ENCODE results near the gene TMEM178B.
A peak's percentile ranks its signal among the peaks of the same experiment; 100 is the strongest.
"Not testable (repeated sequence)": the region's sequence is repeated elsewhere in the genome, so short reads cannot be mapped to it uniquely, and the experiment has no call there.

The TMEM178B gene

GRCh38 chr7:141057788-141058187 lies 16.1 kb upstream of the TMEM178B start:
- Histone ChIP-seq H3K4me3 (ENCODE audit: low read depth, low read length) (no peak overlapping the region), H3K4me1 (ENCODE audit: control insufficient read depth, insufficient read depth, low read length) (no peaks in the 10 kb centered on the region), H3K9me3 (ENCODE audit: control insufficient read depth, insufficient read depth, low read depth, low read length) (no peaks in the 10 kb centered on the region), H3K27ac (ENCODE audit: extremely low read depth, low read depth, low read length) (no peak overlapping the region), H3K36me3 (ENCODE audit: control insufficient read depth in 2 of 2, insufficient read depth in 1 of 2, low read length in 2 of 2) (no peaks in the 10 kb centered on the region)
- CTCF ChIA-PET: no interaction called here
- TF ChIP-seq ZNF645 (tag by site-specific recombination; IDR thresholded peaks at IDR 0.05) (no peak), ZNF350 (tag by site-specific recombination; IDR thresholded peaks at IDR 0.05) (no peak), ZNF558 (tag by site-specific recombination; IDR thresholded peaks at IDR 0.05) (no peak), ZNF266 (tag by site-specific recombination; IDR thresholded peaks at IDR 0.05; ENCODE audit: low read depth) (no peak), OVOL3 (tag by site-specific recombination; IDR thresholded peaks at IDR 0.05) (no peak), ZNF837 (tag by site-specific recombination; IDR thresholded peaks at IDR 0.05) (no peak), ZNF157 (tag by site-specific recombination; IDR thresholded peaks at IDR 0.05) (no peak), ZNF2 (tag by site-specific recombination; IDR thresholded peaks at IDR 0.05) (no peak), ZBTB44 (tag by site-specific recombination; IDR thresholded peaks at IDR 0.05) (no peak), ZNF549 (tag by site-specific recombination; IDR thresholded peaks at IDR 0.05) (no peak), ZNF114 (tag by site-specific recombination; IDR thresholded peaks at IDR 0.05) (no peak), TRIM28 (IDR thresholded peaks at IDR 0.05; ENCODE audit: borderline replicate concordance, low read length) (no peak), ZNF23 (tag by site-specific recombination; IDR thresholded peaks at IDR 0.05; ENCODE audit: borderline replicate concordance) (no peak)
- TF ChIP-seq, protein P1, sequence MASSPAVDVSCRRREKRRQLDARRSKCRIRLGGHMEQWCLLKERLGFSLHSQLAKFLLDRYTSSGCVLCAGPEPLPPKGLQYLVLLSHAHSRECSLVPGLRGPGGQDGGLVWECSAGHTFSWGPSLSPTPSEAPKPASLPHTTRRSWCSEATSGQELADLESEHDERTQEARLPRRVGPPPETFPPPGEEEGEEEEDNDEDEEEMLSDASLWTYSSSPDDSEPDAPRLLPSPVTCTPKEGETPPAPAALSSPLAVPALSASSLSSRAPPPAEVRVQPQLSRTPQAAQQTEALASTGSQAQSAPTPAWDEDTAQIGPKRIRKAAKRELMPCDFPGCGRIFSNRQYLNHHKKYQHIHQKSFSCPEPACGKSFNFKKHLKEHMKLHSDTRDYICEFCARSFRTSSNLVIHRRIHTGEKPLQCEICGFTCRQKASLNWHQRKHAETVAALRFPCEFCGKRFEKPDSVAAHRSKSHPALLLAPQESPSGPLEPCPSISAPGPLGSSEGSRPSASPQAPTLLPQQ (tag by site-specific recombination; IDR thresholded peaks at IDR 0.05): no peak
- POLR2A ChIA-PET: no interaction called here

DNA sequence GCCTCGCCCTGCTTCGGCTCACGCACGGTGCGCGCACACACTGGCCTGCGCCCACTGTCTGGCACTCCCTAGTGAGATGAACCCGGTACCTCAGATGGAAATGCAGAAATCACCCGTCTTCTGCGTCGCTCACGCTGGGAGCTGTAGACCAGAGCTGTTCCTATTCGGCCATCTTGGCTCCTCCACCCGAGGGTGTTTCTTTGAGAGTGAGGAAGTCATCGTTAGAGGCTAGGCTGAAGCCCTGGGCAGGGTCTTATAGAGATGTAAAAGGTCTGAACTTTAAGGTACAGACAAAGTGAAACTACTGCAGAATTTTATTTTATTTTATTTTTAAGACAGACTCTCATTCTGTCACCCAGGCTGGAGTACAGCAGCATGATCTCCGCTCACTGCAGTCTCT lies 6.0 kb upstream of the TMEM178B start:
- H3K36me3 ChIP-seq (ENCODE audit: control insufficient read depth in 2 of 2, insufficient read depth in 1 of 2, low read length in 2 of 2); H3K4me1 ChIP-seq (ENCODE audit: control insufficient read depth, insufficient read depth, low read length); H3K27ac ChIP-seq (ENCODE audit: extremely low read depth, low read depth, low read length); H3K9me3 ChIP-seq (ENCODE audit: control insufficient read depth, insufficient read depth, low read depth, low read length); H3K4me3 ChIP-seq (ENCODE audit: low read depth, low read length): not testable (repeated sequence)
- POLR2A ChIA-PET: interaction anchor here (0.7 kb wide), 1 partner anchor 454 kb away, joined by 3 read pairs; no protein-coding TSS in a partner anchor
- CTCF ChIA-PET: interaction anchor here (1.1 kb wide), 1 partner anchor 466 kb away, joined by 3 read pairs; no protein-coding TSS in a partner anchor

GRCh38 chr7:141071260-141071854 lies 2.5 kb upstream of the TMEM178B start:
- Histone ChIP-seq H3K4me1 (ENCODE audit: control insufficient read depth, insufficient read depth, low read length) (no peaks in the 10 kb centered on the region), H3K9me3 (ENCODE audit: control insufficient read depth, insufficient read depth, low read depth, low read length) (no peaks in the 10 kb centered on the region), H3K4me3 (ENCODE audit: low read depth, low read length) (peak overlapping the region; percentile 68), H3K27ac (ENCODE audit: extremely low read depth, low read depth, low read length) (peak overlapping the region; percentile 6; the same call in 1 of the 2 replicates), H3K36me3 (ENCODE audit: control insufficient read depth in 2 of 2, insufficient read depth in 1 of 2, low read length in 2 of 2) (no peaks in the 10 kb centered on the region)
- ChIA-PET CTCF (interaction anchor here (0.7 to 2.3 kb wide), 12 partner anchors 22 to 578 kb away, joined by 3 to 13 read pairs (median 4); partner anchors contain the start of gene MRPS33), POLR2A (interaction anchor here (1.2 to 1.7 kb wide), 2 partner anchors 56 to 86 kb away, joined by 3 to 12 read pairs; partner anchors contain the start of gene MRPS33)
- TF ChIP-seq ZNF423 (tag by site-specific recombination; IDR thresholded peaks at IDR 0.05): 0 out of 2 replicates have a peak, but pooled peaks have one; percentile 39
- TF ChIP-seq BCL11A (tag by site-specific recombination; IDR thresholded peaks at IDR 0.05; ENCODE audit: low read depth): no peak
- TF ChIP-seq, protein P2, sequence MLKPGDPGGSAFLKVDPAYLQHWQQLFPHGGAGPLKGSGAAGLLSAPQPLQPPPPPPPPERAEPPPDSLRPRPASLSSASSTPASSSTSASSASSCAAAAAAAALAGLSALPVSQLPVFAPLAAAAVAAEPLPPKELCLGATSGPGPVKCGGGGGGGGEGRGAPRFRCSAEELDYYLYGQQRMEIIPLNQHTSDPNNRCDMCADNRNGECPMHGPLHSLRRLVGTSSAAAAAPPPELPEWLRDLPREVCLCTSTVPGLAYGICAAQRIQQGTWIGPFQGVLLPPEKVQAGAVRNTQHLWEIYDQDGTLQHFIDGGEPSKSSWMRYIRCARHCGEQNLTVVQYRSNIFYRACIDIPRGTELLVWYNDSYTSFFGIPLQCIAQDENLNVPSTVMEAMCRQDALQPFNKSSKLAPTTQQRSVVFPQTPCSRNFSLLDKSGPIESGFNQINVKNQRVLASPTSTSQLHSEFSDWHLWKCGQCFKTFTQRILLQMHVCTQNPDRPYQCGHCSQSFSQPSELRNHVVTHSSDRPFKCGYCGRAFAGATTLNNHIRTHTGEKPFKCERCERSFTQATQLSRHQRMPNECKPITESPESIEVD (tag by site-specific recombination; IDR thresholded peaks at IDR 0.05): peak; percentile 9; the same call in 1 of the 2 replicates
- TF ChIP-seq ZNF416 (tag by site-specific recombination; IDR thresholded peaks at IDR 0.05): no peak
- TF ChIP-seq PATZ1 (tag by site-specific recombination; IDR thresholded peaks at IDR 0.05): peak; percentile 63
- no peak for TF ChIP-seq ZNF133 (tag by site-specific recombination; IDR thresholded peaks at IDR 0.05)
- TF ChIP-seq ZNF654 (tag by site-specific recombination; IDR thresholded peaks at IDR 0.05; ENCODE audit: low read depth): peak; percentile 100
- peak; percentile 85 for TF ChIP-seq KLF8 (tag by site-specific recombination; IDR thresholded peaks at IDR 0.05)
- TF ChIP-seq ZFP37 (tag by site-specific recombination; IDR thresholded peaks at IDR 0.05): no peak
